ENCODE measurements around the gene ANKRD33B.
A peak's percentile ranks its signal among the peaks of the same experiment; 100 is the strongest.

- TF ChIP-seq CTCF (IDR thresholded peaks at IDR 0.05 in 8 of 11, conservative IDR thresholded peaks at IDR 0.05 in 3 of 11) (no peak), POLR2AphosphoS5 (IDR thresholded peaks at IDR 0.05) (peak in 2 of 3 donors; percentile 81 to 82)
Measured at GRCh38 chr5:10607023-10607665, 43.3 kb downstream of the ANKRD33B start.
